UCSD-AML1 (cell line): ENCODE results near the gene PNMT.
"Not testable (repeated sequence)": the region's sequence is repeated elsewhere in the genome, so short reads cannot be mapped to it uniquely, and the experiment has no call there.

ENCODE experiments used
- DNase-seq: peaks from one replicate; lab custom pipeline; 2025; ENCODE audit not compliant: unreplicated experiment; lab: John Stamatoyannopoulos, UW

PNMT gene

DNA sequence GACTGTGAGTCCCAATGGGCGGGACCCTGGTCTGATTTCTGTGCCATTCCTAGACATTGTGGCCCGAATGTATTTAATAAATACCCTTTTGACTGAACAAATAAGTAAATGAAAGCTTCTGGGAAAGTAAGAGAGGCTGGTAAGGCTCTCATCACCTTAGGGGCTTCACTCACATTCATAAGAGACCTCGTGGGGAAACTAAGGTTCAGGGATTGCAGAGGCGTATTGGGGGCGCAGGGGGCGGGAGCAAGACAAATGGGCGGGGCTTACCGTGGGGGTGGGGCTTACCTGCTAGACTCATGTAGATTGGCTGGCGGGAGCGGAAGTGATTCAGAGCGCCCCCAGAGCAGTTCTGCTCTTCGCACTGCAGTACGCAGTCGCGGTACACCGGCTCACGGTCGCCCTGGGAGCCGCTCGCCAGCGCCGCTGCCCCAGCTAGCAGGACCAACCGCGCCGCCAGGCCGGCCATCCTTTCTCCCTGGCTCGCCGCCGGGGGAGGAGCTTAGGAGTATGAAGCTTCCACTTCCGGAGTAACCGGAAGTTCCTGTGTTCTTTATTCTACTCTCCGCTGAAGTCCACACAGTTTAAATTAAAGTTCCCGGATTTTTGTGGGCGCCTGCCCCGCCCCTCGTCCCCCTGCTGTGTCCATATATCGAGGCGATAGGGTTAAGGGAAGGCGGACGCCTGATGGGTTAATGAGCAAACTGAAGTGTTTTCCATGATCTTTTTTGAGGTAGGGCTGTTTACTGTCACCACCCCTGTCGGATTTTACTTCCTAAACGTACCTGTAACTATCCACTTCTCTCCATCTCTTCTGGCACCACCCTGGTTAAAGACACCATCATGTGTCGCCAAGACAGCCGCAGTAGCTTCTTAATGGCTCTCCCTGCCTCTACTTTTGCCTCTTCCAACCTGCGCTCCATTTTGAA lies 19.6 kb downstream of the PNMT start, which contains the start of gene PGAP3:
PGAP3 (minus strand) TSS at position 512 of the 929 bp plus-strand sequence; CDS start at position 469, 43 bp downstream.
- peak; percentile 92 for DNase-seq

DNA sequence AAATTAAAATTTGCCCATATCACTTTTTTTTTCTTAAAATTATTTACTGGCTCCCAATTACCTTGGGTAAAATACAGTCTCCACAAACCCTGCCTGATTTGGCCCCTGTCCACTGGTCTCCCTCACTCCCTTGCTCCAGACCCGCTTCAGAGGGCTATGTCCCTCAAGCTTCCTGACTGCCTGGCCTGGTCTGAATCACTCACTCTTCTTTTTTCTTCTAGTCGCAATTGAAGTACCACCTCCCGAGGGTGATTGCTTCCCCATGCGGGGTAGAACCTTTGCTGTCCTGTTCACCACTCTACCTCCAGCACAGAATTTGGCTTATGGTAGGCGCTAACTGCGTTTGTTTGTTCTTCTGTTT lies 20.2 kb downstream of the PNMT start:
- DNase-seq: no peak

DNA sequence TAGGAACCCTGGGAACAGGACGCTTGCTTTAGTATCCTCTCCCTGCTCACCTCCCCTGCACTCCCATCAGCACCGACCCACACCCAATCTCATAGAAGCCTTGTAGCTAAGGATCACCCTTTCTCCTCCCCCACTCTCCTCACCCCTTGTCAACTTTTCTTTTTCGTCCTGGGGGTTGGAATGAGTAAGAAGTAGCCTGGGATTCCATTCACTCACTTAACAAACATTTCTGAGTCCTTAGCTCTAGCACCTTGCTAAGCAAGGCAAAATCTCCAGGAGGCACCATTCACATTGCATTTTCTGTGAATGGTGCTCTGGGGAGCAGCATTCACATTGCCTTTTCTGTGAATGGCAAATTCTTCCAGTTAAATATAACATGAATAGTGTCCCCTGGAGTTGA lies 20.7 kb downstream of the PNMT start:
- DNase-seq: no peak

DNA sequence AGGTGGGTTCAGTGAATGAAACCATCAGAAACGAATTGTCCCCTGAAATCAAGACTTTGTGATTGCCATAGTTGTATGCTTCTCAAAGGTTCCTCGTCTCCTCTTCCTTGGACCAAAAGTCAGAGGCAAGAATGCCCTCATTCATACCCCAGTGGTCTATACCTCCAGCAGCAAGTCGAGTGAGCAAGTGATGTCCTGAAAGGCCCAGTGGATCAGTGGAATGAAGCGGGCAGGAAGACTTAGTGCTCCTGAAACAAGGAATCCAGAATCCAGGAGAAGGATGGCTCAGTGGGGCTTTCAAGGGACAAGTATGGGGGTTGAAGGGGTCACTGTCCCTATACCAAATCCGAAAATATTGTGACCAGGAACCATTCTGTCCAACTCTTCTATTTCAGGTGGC lies 26.3 kb downstream of the PNMT start:
- no peak for DNase-seq

DNA sequence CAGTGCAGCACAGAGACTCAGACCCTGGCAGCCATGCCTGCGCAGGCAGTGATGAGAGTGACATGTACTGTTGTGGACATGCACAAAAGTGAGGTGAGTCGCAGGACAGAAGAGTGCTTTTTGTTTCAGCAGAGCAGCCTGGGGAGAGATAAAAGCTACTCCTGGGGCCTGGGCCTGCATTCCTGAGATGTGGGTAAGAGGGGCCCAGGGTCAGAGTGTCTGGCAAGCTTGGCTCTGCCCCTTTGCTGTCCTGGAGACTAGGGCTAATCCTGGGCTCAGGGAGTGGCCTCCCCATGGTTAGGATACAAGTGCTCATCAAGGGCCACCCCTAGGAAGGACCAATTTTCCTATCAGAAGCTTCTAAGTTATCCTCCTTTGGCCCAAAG lies 26.8 kb downstream of the PNMT start:
- DNase-seq: no peak

DNA sequence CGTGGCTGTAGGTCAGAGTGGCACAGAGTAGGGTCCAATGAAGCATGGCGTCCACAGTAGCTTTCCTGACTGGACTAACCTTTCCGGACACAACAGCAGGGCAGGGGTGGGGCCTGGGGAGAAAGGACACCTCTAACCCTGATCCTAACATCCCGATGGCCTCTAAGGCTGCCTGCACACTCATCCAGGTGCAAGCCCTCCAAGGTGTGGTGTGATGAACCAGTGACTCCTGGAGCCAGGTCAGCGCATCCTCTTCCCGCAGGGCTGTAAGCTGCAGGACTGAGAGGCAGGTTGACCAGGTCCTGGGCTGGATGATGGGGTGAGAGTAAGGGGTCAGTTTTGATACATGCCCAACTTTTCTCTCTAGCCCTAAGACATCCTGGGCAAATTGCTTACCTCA lies 28.5 kb downstream of the PNMT start:
- no peak for DNase-seq

DNA sequence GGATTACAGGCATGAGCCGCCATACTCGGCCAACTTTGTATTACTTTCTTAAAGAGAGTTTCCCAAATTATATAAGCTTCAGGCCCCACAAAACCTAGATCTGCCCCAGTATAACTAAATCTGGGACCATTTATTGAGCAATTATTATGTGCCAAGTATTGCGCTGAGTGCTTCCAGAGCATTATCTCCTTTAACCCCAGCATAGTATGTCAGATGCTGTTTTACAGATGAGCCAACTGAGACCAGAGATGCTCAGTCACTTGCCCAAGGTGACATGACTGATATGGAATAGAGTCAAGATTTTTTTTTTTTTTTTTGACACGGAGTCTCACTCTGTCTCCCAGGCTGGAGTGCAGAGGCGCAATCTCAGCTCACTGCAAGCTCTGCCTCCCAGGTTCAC lies 29.7 kb downstream of the PNMT start:
- DNase-seq: no peak

DNA sequence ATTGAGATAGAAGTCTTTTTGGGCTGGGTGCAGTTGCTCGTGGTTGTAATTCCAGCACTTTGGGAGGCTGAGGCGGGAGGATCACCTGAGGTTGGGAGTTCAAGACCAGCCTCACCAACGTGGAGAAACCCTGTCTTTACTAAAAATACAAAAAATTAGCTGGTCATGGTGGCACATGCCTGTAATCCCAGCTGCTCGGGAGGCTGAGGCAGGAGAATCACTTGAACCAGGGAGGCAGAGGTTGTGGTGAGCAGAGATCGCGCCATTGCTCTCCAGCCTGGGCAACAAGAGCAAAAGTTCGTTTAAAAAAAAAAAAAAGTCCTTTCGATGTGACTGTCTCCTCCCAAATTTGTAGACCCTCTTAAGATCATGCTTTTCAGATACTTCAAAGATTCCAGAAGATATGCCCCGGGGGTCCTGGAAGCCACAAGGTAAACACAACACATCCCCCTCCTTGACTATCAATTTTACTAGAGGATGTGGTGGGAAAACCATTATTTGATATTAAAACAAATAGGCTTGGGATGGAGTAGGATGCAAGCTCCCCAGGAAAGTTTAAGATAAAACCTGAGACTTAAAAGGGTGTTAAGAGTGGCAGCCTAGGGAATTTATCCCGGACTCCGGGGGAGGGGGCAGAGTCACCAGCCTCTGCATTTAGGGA lies 31.0 kb downstream of the PNMT start:
- DNase-seq: not testable (repeated sequence)

DNA sequence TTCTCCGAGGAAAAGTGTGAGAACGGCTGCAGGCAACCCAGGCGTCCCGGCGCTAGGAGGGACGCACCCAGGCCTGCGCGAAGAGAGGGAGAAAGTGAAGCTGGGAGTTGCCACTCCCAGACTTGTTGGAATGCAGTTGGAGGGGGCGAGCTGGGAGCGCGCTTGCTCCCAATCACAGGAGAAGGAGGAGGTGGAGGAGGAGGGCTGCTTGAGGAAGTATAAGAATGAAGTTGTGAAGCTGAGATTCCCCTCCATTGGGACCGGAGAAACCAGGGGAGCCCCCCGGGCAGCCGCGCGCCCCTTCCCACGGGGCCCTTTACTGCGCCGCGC lies 31.5 kb downstream of the PNMT start, which contains the start of gene ERBB2:
ERBB2 (plus strand) TSS at position 247 of the 330 bp plus-strand sequence. CDS start 175 bp downstream, outside the sequence.
- no peak for DNase-seq

DNA sequence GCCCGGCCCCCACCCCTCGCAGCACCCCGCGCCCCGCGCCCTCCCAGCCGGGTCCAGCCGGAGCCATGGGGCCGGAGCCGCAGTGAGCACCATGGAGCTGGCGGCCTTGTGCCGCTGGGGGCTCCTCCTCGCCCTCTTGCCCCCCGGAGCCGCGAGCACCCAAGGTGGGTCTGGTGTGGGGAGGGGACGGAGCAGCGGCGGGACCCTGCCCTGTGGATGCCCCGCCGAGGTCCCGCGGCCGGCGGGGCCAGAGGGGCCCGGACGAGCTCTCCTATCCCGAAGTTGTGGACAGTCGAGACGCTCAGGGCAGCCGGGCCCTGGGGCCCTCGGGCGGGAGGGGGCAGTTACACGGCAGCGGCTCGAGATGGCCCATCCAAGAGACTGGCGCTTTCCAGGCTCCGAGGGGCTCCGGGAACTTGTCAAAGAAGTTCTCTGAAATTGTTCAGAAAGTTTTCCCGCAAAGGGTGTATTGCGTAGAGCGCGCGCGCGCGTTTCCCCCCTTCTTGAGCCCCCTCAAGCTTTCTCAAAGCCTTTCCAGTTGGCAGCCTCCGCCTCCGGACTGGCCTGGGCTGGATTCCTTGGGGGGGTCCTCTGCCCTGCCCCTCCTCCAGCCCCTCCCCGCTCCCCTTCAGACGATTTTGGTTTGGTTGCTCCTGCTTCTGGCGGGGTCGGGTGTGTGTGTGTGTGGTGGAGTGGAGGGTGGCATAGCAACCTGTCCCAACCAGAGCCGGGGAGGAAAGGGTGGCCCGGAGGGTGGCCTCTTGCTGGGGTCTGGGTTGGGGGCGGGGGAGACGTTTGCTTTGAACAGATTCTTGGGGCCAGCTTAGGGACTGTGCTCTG lies 32.1 kb downstream of the PNMT start:
- DNase-seq: no peak

DNA sequence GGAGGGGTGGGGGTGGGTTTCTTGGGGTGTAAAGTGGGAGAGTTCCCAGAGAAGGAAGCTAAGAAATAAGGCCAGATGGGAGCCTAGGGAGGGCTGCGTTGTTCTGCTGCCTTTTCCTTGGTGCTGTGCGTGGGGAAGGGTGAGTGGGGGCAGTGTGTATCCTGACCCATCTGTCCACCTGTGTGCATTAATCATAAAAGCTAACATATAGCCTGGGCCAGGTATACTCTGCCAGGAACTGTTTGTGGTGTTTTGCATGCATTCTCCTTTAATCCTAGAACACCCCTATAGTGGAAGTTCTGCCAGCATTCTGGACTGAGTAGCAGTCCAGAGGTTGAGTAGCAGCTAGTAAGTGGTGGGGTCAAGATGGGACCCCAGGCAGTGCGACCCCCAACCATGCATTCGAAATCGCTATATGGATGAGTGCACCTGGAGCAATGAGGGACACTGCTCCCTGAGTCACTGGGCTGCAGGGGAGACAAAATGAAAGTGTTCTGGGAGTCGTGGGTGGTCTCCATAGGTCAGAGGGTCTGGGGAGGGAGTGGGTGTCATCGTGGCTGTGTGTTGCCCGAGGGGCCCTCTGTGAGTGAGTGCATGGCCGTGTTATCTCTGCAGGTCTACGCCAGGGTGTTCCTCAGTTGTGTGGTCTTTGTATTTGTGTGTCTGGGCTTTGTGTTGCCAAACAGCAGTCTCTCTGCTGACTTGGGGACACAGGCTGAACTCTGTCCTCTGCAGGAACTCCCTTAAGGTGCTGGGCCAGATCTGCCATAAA lies 32.9 kb downstream of the PNMT start:
- no peak for DNase-seq

DNA sequence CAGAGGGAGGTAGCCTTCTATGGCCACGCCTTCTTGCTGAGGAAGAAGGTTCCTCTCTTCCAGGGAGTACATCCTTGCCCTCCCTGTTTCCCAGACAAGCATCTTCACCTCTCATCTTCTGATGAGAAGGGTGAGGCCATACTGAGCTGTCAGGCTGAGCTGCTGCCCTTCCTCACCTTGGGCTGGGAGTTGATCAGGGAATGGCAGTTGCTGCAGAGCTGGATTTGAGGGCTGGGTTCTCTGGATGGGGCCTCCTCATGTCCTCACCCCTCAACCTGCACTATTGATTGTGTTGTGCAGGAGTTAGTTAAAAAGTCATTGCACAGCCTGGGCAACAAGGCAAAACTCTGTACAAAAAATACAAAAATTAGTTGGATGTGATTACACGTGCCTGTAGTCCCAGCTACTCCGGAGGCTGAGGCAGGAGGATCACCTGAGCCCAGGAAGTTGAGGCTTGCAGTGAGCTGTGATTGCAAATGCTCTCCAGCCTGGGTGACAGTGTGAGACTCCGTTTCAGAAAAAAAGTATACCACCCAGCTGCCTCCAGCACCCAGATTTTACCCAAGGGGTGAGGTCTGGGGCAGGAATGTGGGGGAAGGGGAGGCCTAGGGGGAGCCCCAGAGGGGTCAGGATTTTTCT lies 33.6 kb downstream of the PNMT start:
- no peak for DNase-seq

DNA sequence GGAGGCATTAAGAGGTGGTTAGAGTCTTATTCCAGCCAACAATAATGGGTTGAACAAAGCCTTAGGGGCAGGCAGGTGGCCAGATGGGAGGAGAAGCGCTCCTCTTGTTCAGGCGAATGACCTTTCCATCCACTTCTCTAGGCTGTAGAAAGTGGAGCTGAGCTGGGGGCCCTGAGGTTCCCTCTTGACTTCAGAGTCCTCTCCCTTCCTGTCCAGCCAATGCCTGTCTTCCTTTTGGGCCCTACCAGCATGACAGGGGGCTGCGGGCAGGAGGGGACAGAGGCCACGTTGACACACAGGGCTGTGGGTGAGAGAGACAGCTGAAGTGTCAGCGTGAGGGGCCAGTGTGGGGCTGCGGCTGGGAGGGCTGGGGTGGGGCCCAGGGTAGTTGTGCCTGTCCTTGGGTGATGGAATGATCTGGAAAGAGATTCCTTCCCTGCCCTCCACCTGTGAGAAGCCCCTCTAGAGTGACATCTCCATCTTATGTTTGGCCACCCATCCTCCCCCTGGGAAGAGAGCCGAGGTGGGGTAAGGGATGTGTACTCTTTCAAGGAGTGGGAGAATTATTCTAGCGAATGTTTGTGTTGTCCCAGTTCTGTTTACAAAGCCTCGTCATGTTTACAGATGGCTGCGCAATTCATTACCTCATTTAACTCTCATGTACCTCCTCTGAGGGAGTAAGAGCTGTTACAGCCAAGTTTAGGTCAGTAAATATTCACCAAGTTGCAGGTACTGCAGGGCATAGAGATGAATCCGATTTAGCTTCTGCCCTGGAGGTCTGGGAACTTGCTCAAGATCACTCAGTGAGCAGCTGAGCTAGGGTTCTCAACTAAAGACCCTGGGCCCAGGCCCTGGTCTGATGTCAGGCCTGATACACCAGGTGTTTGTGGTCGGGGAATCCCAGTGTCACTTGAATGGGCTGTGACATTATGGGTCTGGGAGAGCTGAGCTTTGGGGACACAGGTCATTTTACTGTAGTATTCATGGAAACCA lies 34.9 kb downstream of the PNMT start:
- DNase-seq: no peak

DNA sequence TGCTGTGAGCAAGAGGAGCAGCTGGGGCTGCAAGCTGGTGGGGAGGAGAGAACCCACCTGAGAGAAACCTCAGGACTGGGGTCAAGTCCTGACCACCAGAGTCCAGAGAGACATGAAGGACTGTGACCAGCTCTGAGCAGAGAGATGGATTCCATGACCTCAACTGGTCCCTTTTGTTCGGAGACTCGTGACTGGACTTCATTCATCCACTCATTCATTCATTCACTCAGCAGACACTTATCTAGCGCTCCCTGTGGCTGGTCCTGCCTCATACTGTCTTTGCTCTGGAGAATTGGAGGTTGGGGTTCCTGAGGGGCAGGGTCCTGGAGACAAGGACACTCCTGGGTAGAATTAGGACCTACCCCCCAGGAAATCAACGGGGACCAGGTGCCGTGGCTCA lies 35.7 kb downstream of the PNMT start:
- no peak for DNase-seq

DNA sequence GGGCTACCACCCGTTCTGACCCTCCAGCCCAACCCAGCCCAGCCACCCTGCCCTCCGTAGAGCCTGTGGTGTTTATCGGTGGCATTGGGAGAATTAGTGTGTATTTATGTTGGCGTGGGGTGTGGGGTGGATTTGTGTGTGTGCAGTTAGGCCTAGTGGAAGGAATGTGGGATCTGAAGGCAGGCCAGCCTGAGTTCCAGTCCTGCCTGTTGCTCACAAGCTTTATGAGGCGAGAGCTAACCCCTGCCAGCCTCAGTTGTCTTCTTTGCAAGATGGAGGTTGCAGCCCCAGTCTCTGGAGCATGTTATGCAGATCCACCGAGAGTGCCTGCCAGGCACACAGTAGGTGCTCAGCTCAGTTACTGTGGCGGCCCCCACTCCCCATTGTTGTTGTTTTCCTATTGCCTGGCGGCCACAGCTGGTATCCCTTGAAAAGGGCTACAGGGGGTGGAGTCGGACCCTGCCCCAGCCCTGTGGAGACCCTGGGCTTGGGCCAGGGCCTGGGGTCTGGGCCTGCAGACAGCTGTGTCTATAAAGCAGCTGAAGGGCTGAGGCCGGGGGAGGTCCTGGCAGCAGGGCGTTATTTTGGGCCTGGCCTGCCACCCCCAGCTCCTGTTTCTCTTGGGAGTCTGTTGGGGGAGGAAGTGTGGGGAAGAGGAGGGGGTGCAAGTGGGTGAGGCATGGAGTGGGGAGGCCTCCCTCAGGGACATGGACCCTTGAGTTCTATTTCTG lies 36.7 kb downstream of the PNMT start:
- no peak for DNase-seq

DNA sequence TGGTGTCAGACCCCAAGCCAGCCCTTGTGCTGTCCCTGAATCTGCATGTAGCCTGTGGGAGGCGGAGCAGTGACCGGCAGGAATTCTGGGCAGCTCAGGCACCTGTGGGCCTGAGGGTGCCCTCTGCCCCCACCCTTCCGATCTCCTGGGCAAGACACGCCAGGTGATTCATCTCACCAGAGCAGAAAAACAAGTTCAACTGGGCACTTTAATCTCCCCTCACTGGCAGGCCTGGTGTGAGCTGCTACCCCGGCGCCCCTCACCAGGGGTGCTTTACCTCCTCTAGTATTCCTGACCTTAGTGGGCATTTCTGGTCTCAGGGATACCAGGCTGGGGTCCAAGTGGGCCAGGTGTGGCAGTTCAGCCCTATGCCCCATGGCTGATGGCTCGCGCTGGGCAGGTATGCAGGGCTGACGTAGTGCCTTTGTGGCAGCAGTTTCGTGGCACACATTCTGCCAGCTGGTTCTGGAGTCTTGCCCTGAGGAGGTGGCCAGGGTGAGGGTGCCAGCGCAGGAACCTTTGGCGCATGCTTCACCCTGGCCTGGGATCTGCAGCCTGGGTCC lies 37.6 kb downstream of the PNMT start:
- DNase-seq: no peak

DNA sequence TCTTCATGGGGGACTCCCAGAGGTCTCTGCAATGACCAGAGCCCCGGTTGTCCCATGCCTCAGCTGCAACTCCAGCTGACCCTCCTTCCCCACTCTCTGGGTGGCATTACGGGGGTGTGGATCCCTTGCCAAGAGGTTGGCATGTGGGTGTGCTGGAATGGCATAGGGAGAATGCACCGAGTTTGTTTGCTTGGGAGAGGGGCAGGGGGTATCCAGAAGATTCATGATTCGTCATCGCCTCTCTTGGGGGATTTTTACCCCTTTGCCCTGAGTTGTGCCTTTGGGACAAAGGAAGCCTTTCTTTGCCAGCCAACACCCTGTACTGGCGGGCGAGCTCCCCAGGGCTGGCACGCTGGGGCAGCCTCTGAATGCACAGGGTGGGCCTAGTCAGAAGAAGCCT lies 38.1 kb downstream of the PNMT start:
- no peak for DNase-seq

DNA sequence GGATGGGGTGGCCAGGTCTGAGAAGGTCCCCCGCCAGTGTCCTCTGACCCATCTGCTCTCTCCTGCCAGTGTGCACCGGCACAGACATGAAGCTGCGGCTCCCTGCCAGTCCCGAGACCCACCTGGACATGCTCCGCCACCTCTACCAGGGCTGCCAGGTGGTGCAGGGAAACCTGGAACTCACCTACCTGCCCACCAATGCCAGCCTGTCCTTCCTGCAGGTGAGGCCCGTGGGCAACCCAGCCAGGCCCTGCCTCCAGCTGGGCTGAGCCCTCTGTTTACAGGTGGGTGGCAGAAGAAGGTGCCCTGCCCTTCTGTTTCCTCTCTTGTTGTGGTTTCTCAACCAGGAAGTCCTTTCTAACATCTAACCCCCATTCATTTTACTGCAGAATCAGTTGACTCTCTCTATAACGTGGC lies 38.7 kb downstream of the PNMT start:
- DNase-seq: no peak
